Neural cell (in vitro differentiated cells): ENCODE measurements around the gene S1PR1.

Source experiments
- EP300 ChIP-seq: fragments of 450-650 bp; conservative IDR thresholded peaks from 2 replicates; pipeline ENCODE4 v1.6.1; 2014; ENCODE audit warnings: antibody characterized with exemption, mild to moderate bottlenecking, moderate library complexity; ENCODE audit not compliant: poor library complexity, severe bottlenecking
- EZH2 ChIP-seq: fragments of 200-600, 300-800 bp; shearing (Covaris generic), sonication (generic); IDR thresholded peaks from 2 replicates; pipeline ENCODE4 v1.6.1; 2014; ENCODE audit warnings: antibody characterized with exemption, low read length, borderline replicate concordance, mild to moderate bottlenecking; ENCODE audit not compliant: insufficient read depth, poor library complexity, severe bottlenecking
- MXI1 ChIP-seq: fragments of 450-650 bp; conservative IDR thresholded peaks from 2 replicates; pipeline ENCODE4 v1.6.1; 2014; ENCODE audit warnings: antibody characterized with exemption, mild to moderate bottlenecking; ENCODE audit not compliant: poor library complexity, severe bottlenecking
- POLR2AphosphoS5 ChIP-seq: IDR thresholded peaks from 2 replicates; pipeline ENCODE4 v1.6.1; 2012
- RAD21 ChIP-seq: fragments of 450-650 bp; conservative IDR thresholded peaks from 2 replicates; pipeline ENCODE4 v1.6.1; 2014; ENCODE audit warnings: antibody characterized with exemption, mild to moderate bottlenecking, moderate library complexity
- TF ChIP-seq, protein P1 (sequence below): fragments of 450-650 bp; IDR thresholded peaks from 2 replicates; pipeline ENCODE4 v1.5.1; 2014; ENCODE audit warnings: antibody characterized with exemption, mild to moderate bottlenecking, moderate library complexity; ENCODE audit not compliant: poor library complexity, severe bottlenecking

GRCh38 chr1:101235696-101236515 is 913 bp upstream of the S1PR1 start:
- TF ChIP-seq, protein P1, sequence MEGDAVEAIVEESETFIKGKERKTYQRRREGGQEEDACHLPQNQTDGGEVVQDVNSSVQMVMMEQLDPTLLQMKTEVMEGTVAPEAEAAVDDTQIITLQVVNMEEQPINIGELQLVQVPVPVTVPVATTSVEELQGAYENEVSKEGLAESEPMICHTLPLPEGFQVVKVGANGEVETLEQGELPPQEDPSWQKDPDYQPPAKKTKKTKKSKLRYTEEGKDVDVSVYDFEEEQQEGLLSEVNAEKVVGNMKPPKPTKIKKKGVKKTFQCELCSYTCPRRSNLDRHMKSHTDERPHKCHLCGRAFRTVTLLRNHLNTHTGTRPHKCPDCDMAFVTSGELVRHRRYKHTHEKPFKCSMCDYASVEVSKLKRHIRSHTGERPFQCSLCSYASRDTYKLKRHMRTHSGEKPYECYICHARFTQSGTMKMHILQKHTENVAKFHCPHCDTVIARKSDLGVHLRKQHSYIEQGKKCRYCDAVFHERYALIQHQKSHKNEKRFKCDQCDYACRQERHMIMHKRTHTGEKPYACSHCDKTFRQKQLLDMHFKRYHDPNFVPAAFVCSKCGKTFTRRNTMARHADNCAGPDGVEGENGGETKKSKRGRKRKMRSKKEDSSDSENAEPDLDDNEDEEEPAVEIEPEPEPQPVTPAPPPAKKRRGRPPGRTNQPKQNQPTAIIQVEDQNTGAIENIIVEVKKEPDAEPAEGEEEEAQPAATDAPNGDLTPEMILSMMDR = no peak
- TF ChIP-seq EZH2 = no peak
- TF ChIP-seq EP300 = no peak
- no peak for TF ChIP-seq MXI1
- TF ChIP-seq RAD21 = no peak
- TF ChIP-seq POLR2AphosphoS5 = no peak
